HTERT RPE-1 (cell line): ENCODE measurements around the gene OR2Z1.

ENCODE experiments used
- in situ Hi-C: fragments of 300-500 bp; cut with MboI; formaldehyde crosslinking; loops from 4 replicates; pipeline ENCODE4 v1.14.3; 2020; ENCODE audit warnings: low sequenced_read_pairs

Gene OR2Z1, protein sequence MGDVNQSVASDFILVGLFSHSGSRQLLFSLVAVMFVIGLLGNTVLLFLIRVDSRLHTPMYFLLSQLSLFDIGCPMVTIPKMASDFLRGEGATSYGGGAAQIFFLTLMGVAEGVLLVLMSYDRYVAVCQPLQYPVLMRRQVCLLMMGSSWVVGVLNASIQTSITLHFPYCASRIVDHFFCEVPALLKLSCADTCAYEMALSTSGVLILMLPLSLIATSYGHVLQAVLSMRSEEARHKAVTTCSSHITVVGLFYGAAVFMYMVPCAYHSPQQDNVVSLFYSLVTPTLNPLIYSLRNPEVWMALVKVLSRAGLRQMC

DNA sequence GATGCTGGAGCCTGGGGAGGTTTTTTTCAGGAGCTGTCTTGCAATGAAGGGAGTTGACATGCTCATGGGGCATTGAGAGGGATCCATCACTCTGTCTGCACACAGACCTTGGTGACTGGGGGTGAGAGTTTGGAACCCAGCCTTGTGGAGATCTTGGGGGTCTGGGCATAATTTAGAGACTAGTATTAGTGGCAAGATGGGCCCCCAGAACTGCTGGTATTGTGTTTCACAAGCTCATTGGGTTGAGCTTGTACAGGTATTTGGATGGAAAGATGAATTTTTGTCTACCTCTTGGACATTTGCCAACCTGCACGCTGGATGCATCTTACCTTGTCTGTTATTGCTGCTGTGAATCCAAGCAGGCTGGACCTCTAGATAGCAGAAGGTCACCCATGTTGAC is at the start of gene OR2Z1:
Gene OR2Z1, plus strand, starts transcription at position 301 of the 400 bp plus-strand sequence. CDS start 9,395 bp downstream, outside the sequence.
- in situ Hi-C loops, result no loop called here

DNA sequence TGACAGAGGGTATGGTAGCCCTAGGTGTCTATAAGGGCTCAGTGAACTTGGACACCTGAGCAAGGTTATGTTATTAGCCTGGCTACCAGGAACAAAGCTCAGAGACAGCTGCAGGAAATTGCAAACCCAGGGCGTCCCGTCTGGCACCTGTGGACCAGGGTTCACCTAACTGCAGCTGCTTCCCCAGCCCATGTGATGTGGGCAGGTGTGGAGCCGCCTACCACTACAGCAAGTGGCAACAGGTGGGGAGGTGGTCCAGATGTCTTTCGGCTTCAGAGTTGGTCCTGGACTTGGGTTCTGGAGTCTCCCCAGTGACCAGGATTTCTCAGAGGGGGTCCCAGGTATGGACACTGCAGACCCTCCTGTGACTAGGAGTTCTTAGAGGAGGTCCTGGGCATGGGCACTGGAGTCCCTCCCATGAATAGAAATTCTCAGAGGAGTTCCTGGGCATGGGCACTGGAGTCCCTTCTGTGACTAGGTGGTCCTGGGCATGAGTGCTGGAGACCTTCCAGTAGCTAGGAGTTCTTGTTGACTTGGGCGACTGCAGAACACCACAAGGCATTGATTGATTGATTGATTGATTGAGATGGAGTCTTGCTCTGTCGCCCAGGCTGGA is 48.0 kb upstream of the OR2Z1 start:
- in situ Hi-C loops, result no loop called here

DNA sequence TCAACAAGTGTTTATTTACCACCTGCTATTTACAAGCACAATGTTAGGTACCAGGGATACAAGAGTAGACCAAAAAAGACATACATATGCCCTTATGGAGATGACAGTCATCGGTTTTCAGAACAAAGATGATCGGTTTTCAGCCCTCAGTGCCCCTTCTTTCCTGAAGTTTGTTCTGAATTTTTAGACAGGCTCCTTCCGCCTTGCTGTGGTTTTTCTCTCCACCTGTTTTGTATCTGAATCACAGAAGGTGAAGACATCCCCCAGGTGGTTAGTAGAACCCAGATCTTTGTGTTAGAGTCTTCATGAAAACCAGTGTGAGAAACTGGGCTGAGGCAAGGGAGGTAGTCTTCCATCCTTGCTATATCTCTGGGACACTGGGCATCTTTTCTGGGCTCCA is 46.4 kb upstream of the OR2Z1 start:
- in situ Hi-C loops, result no loop called here

DNA sequence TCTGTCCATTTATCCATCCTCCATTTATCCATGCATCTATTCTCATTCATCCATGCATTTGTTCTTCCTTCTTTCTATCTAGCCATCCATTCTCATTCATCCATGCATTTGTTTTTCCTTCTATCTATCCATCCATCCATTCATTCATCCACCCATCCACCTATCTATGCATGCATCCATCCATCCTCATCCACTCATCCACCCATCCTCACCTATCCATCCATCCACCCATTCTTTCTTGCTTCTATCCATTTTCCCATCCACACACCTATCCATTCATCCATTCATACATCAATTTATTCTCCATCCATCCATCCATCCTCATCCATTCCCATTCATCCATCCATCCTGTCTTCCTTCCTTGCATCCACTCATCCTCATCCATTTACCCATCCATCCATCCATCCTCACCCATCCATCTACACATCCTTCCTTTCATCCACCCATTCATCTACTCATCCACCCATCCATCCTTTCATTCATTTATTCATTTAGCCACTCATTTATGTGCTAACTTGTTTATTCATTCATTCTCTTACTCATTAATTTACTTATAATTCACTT is 43.1 kb upstream of the OR2Z1 start:
- in situ Hi-C loops, result no loop called here

DNA sequence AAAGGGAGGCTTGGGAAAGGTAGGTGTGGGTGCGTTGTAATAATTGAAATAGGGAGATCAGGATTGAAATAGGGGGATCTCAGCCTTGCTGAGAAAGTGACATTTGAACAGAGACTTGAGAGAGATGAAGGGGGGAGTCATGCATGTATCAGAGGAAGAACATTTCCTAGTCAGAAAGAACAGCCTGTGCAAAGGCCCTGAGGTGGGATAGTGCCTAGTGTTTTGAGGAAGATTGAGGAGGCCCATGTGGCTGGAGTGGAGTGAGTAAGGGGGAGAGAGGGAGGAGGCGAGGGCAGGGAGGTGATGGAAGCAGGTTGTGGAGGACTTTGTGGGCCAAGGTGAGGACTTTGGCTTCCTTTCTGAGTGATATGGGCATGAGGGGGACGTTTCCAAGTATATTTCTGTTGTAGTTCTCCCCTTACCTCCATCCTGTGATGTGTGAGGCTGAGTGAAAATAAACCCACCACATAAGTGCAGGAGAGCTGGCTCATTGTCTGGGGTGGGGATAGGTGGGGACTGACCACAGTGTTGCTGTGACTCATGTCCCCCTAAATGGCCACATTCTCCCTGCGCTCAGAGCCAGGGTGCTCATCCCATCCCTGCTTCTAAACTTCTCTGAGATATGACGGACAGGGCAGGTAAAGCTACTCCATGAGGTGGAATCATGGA is 40.6 kb upstream of the OR2Z1 start:
- in situ Hi-C loops, result no loop called here

DNA sequence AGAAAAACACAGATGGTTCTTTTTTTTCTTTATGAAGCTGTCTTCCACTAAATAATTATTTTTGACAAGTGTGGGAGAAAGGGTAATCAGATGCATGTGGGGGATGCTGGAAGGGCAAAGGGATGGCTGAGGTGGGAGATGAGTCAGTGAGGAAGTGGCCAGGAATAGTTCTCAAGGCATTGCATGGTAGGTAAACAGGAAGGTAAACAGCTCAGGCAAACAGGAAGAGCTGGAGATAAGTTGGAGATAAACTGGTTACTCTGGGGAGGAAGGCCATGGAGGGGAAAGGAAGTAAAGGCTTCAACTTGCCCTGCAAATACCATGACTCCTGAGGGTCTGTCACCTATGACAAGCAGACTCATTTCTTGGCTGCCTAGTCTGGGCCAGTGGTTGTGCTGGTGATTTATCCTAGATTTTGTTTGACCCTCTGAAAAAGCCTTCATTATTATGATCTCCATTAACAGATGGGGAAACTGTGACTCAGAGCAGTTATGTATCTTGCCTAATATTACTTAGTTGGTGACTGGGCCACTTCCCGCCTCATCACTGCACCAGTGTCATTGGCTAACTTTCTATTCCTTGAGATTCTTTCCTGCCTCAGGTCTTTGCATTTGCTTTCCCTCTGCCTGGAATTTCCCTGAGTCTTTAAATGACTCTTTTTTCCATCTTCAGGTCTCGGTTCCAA is 39.9 kb upstream of the OR2Z1 start:
- in situ Hi-C loops, result no loop called here

DNA sequence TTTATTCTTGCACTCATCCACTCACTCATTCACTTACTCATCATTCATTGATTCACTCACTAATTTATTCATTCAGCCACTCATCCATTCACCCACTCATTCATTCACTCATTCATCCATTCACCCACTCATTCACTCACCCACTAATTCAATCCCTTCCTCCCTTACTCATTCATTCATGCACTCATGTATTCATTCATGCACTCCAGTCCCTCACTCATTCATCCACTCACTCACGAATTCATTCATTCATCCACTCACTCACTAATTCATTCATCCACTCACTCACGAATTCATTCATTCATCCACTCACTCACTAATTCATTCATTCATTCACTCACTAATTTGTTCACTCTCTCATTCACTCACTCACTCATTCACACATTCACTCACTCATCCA is 39.0 kb upstream of the OR2Z1 start:
- in situ Hi-C loops, result no loop called here

DNA sequence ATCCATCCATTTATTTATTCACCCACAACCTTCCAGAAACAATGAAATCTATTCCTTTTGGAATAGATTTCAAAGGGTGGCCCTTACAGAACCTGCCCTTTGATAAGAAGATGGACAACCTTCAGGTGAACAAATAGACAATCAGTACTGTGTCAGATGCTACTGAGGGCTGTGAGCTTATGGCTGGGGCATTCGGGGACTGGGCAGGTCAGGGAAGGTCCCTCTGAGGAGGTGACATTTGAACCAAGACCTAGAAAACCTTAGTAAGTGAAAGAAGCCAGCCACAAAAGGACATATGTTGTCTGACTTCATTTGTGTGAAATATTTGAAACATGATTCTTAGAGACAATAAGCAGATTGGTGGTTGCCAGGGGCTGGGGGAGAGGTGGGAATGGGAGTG is 38.5 kb upstream of the OR2Z1 start:
- in situ Hi-C loops, result no loop called here

DNA sequence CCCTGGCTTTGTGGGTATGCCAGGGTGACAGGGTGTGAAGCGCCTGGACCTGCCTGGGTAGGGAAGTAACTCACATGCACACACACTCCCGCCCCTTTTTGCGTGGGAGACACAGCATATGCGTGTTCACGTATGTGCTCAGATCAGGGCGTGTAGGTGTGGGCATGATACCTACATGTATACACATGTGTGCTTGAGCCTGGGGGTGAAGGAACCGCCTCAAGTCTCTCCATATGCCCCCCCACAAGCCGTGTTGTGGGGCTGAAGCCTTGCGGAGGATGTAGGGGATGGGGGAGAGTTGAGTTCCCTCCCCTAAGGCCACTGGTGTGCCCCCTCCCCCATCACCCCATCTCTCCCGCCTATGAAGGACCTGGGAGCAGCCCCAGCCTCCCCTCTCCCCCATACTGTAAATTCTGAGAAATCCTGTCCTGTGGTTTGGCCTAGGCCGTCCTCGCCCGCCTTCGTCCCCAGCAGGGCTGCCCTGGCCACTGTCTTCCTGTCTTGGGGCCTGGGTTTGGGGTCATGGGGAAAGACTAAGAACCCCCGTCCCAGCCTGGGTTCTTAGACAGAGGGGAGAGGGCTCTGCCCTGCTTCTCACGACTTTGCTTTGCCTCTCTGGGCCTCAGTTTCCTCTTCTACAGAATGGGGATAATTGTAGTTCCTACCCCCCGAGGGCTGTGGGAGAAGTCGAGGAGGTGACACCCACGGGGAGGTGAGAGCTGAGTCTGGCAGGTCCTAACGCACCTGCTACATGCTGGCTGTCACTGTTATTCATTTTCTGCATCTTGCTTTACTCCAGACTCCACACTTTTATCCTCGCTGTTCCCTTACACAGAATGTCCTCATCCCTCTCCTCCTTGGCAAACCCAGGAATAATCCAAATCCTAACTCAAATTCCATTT is 37.2 kb upstream of the OR2Z1 start:
- in situ Hi-C loops, result no loop called here

DNA sequence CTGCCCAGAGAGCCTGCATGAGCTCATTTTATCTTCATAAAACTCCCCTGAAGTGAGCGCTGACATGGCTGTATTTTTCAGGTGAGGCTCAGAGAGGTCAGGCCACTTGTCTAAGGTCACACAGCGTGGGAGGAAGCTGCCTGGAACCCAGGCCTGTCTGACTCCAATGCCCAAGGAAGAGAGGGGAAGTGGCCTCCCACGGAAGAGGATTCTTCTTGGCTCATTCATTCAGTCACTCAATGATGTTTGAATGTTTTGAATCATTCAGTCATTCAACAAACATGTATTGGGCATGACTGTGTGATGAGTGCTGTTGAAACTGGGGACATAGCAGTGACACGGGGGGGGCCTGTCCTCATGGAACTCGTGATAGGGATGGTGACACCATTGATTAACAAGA is 34.9 kb upstream of the OR2Z1 start:
- in situ Hi-C loops, result no loop called here

DNA sequence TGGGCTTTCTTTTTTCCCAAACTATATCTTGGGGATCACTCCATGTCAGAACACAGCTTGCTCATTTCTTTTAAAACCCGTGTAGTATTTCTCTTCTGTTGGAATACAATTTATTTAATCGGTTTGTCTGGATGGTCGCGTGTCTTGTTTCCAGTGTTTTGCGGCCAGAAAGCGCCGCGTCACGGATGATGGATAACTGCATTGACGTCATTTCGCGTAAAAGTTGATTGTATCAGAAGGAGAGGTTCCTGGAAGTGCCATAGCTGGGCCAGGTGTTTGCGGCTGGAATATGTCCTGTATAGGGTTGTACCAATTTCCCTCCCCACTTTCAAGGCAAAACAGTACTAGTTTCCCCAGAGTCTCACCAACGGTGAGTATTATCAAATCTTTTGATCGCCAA is 32.5 kb upstream of the OR2Z1 start:
- in situ Hi-C loops, result no loop called here

DNA sequence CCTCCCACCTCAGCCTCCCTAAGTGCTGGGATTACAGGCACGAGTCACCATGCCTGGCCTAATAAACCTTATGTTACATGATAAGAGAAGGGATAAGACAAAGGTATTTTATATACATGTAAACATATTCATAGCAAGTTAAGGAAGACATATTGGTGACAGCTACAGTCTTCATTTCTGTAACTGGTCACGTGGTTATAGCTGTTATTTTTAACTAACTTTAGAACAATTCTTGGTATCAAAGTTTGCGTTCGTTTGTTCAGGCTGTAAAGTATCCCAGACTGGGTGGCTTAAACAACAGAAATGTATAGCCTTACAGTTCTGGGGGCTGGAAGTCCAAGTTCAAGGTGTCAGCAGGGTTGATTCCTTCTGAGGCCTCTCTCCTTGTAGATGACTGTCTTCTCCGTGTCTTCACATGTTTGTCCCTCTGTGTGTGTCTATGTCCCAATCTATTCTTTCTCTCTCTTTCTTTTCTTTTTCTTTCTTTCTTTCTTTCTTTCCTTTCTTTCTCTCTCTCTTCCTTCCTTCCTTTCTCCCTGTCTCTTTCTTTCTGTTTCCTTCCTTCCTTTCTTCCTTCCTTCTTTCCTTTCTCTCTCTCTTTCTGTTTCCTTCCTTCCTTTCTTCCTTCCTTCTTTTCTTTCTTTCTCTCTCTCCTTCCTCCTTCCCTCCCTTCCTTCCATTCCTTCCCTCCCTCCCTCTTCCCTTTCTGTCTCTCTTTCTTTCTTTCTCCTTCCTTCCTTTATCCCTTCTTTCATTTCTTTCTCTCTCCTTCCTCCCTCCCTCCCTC is 30.5 kb upstream of the OR2Z1 start:
- in situ Hi-C loops, result no loop called here

DNA sequence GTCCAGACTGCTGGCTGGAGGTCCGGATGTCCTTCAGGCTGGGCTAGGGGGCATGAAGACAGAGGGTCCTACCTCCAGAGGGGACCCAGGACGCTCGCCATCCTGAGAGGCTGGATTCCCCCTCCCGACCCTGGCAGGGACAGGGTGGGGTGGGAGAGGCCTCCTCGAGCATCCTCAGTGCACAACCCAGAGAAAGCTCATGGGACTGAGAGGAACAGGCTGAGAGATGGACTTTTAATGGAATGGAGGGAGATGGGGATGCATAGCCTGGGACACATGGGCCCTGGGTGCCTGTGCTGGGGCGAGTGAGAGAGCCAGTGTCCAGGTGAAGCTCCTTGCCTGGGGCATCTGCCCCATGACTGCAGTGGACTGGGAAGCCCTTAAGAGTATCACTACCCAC is 25.9 kb upstream of the OR2Z1 start:
- in situ Hi-C loops, result no loop called here

DNA sequence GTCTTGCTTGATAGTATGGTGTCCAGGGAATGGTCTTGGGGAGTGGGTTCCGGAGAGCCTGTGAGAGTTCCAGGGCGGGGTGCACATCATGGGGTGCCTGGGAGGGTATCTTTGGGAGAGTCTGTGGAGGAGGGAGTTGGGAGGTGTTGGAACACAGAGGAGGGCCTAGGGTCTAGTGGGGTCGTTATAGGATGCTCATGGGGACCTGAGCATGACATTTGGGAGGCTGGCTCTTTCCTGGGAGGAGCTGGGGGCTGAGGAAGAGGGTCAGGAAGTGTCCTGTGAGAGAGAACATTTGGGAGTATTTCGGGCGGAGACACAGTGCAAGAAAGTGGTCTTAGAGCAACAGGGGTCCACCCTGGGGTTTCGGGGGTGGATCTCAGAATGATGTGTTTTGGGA is 25.5 kb upstream of the OR2Z1 start:
- in situ Hi-C loops, result no loop called here

DNA sequence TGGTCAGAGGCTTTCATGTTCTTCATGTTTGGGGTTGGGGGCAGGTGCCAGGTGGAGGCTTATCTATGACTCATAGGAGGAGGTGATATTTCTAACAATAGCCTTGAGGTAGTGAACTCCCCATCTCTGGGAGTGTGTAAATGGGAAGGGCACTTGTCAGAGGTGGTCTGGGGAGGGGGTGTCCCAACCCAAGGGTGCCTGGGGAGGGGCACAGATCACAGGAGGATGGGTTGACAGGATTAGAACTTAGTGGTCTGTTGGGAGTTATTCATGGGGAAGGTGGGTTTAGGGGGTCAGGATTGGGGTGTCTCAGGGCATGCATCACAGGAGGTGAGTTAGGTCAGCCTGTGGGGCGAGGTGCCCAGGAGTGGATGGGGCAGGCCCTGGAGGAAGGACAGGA is 24.4 kb upstream of the OR2Z1 start:
- in situ Hi-C loops, result no loop called here

DNA sequence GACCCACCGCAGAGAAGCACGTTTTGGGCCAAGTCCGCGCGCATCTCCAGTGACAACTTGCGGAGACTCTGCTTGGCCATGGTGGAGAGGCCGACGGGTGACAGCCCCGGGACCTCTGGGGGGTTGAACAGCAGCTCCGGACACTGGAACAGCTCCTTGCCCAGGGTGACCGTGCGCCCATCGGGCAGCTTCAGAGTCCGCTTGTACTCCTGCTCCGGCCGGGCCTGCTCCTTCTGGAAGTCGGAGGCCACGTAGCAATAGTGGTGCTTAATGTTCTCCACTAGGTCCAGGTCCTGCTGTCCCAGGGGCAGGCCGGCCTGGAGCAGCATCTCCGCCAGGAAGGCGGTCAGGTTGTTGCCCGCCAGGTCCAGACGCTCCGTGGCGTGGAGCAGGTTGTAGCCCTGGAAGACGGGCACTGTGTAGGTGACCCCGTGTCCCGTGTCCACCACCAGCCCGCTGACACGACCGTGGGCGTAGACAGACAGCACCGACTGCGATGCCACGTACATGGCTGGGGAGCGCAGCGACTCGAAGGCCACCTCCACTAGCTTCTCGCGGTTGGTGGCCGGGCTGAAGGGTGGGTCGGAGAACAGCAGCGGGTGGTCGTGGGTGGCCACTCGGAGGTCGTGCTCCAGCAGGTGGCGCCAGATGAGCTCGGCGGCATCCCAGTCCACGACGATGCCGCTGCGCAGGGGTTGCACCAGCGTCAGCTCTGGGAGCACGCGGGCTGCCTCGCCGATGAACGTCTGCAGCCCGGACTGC is 23.6 kb upstream of the OR2Z1 start:
- in situ Hi-C loops, result no loop called here

DNA sequence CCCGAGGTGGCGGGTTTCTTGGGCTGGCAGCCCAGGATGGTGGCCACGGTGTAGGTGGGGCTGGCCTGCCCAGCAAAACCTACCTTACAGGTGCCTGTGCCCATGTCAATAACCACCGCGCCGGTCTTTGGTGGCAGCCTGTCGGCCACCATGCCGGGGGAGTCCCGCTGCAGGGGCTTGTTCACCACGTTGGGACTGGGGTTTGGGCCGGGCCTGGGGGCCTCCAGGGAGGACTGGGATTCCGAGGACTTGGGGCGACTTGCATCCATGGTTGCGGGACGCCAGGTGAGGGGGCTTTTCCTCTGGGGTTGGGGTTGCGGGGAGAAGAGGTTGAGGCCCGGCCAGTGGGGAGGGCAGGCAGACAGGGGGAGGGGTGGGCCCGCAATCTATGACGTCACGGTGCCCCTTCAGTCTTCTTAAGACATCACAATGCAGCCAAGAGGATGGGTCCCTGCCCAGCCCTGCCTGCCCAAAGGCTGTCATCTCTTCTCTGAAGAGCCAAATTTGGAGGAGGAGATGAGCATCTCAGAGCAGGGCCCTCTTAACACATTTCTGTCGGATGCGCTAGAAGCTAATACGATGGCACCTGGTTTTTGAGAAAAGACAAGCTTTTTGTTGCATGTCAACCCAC is 22.9 kb upstream of the OR2Z1 start, which contains the start of gene ACTL9:
Gene ACTL9, minus strand, starts transcription at position 363 of the 631 bp plus-strand sequence. Its CDS starts 94 bp downstream, at position 269.
- in situ Hi-C loops, result no loop called here

DNA sequence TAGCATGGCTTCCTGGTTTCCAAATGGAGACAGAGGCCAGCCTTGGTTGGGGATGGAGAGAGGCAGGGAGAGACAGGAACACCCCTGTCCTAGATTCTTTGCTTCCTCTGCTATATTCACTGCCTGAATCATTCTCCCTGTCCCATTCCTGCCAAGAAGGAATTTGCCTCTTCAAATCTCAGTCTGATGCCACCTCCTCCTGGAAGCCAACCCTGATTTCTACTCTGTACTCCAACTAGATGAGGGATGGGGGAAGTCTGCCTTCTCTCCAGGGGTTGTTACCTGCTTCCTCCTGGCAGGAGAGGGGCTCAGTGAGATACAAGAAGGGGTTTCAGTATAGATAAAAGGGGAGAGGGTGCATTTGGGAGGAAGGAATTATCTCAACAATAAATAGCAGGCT is 21.5 kb upstream of the OR2Z1 start:
- in situ Hi-C loops, result no loop called here
